HCT116 (cell line): ENCODE measurements around the gene THYN1. TPM values are rescaled to one million over a fixed set of nuclear protein-coding genes. Genes with fewer than 3 reads are reported as not detected.
"Not testable (repeated sequence)": the region's sequence is repeated elsewhere in the genome, so short reads cannot be mapped to it uniquely, and the experiment has no call there.

Experiments
- ATAC-seq: fragments of 200-7000 bp; cut with Tn5 transposase; 2 replicates; pipeline ENCODE4 v1.9.1; 2020; ENCODE audit warnings: mild to moderate bottlenecking, moderate library complexity
- BruUV-seq: library from RNA; stranded (reverse); fragments of 400-500 nt; replicated peaks from 2 replicates; lab custom pipeline; 2021; lab: Mats Ljungman, UMichigan
- CTCF ChIA-PET: fragments of 300-600 bp; sonication (Branson Sonifier 250); formaldehyde crosslinking; loops from one replicate; lab custom pipeline; 2021; ENCODE audit warnings: antibody characterized with exemption; lab: Charles Lee
- POLR2A ChIA-PET: fragments of 300-600, 350-600 bp; sonication (Branson Sonifier 250); formaldehyde crosslinking; loops from one replicate; lab custom pipeline; 2021; ENCODE audit warnings: antibody characterized with exemption; lab: Charles Lee
- RAD21 ChIA-PET, 2 experiments: fragments of 300-600 bp; sonication (Branson Sonifier 250); formaldehyde crosslinking; loops; one replicate each; lab custom pipeline; 2023; ENCODE audit warnings: low total read pairs in 2 of 2; ENCODE audit not compliant: uncharacterized antibody in 2 of 2, unreplicated experiment in 2 of 2, low non-redundant PET in 1 of 2; lab: Charles Lee
- DNase-seq: peaks from one replicate; pipeline ENCODE4 v3.0.0-alpha.2; 2010; ENCODE audit warnings: low read depth, low spot score
- H2AFZ ChIP-seq: fragments of 200-600 bp; shearing (Covaris generic), sonication (generic); 2 replicates; pipeline ENCODE4 v1.6.1; 2017; ENCODE audit warnings: low read depth, mixed run types, mixed read lengths, antibody characterized with exemption, low read length; ENCODE audit not compliant: poor library complexity, severe bottlenecking
- H3K27ac ChIP-seq: 2 replicates; pipeline ENCODE4 v1.5.1; 2012; ENCODE audit warnings: low read depth, low read length
- H3K27me3 ChIP-seq: fragments of 200-600 bp; sonication (generic); 2 replicates; pipeline ENCODE4 v1.6.1; 2016; ENCODE audit warnings: mixed run types, low read length, mixed read lengths; ENCODE audit not compliant: insufficient read depth
- H3K36me3 ChIP-seq, 2 experiments: fragments of 200-500 bp in 1 of 2; fragments of 200-600 bp in 1 of 2; sonication (Bioruptor generic) in 1 of 2; sonication (generic) in 1 of 2; 2 replicates each; pipeline versions ENCODE4 v1.5.1 to v1.6.1; 2014 to 2016; ENCODE audit warnings: low read length in 2 of 2, inconsistent platforms in 1 of 2, mixed read lengths in 1 of 2, mixed run types in 1 of 2; ENCODE audit not compliant: insufficient read depth in 2 of 2, control insufficient read depth in 1 of 2
- H3K4me1 ChIP-seq, 2 experiments: fragments of 200-600 bp in 1 of 2; sonication (generic) in 1 of 2; 2 replicates each; pipeline versions ENCODE4 v1.5.1 to v1.6.1; 2012 to 2017; ENCODE audit warnings: low read length in 2 of 2, inconsistent platforms in 1 of 2, mild to moderate bottlenecking in 1 of 2, mixed read lengths in 1 of 2, mixed run types in 1 of 2, moderate library complexity in 1 of 2; ENCODE audit not compliant: insufficient read depth in 2 of 2, control insufficient read depth in 1 of 2
- H3K4me2 ChIP-seq: fragments of 200-600 bp; sonication (generic); 2 replicates; pipeline ENCODE4 v1.6.1; 2017; ENCODE audit warnings: mixed run types, low read length, mixed read lengths
- H3K4me3 ChIP-seq, 2 experiments: fragments of 200-600 bp in 1 of 2; sonication (generic) in 1 of 2; replicated peaks in 1 of 2; 2 replicates each; pipeline ENCODE4 v1.5.1; 2011 to 2016; ENCODE audit warnings: low read length in 2 of 2, control low read depth in 1 of 2, low read depth in 1 of 2, mild to moderate bottlenecking in 1 of 2, mixed read lengths in 1 of 2, mixed run types in 1 of 2
- H3K79me2 ChIP-seq: fragments of 200-600 bp; sonication (generic); 2 replicates; pipeline ENCODE4 v1.6.1; 2017; ENCODE audit warnings: mild to moderate bottlenecking, mixed run types, low read length, moderate library complexity, mixed read lengths; ENCODE audit not compliant: insufficient read depth
- H3K9ac ChIP-seq: fragments of 200-600 bp; sonication (generic); 2 replicates; pipeline ENCODE4 v1.6.1; 2016; ENCODE audit warnings: low read length, mixed read lengths
- H3K9me2 ChIP-seq: fragments of 200-600 bp; sonication (generic), shearing (Covaris generic); 2 replicates; pipeline ENCODE4 v1.6.1; 2017; ENCODE audit warnings: mixed run types, mild to moderate bottlenecking, moderate library complexity; ENCODE audit not compliant: insufficient read depth
- H3K9me3 ChIP-seq, 2 experiments: fragments of 200-500 bp in 1 of 2; fragments of 200-600 bp in 1 of 2; sonication (Bioruptor generic) in 1 of 2; sonication (generic) in 1 of 2; 2 replicates each; pipeline ENCODE4 v1.6.1; 2014 to 2017; ENCODE audit warnings: low read length in 2 of 2, mixed read lengths in 2 of 2, inconsistent platforms in 1 of 2, low read depth in 1 of 2, mild to moderate bottlenecking in 1 of 2, mixed run types in 1 of 2, moderate library complexity in 1 of 2; ENCODE audit not compliant: control insufficient read depth in 1 of 2, insufficient read depth in 1 of 2
- H4K20me1 ChIP-seq: fragments of 200-600 bp; sonication (generic), shearing (Covaris generic); 2 replicates; pipeline ENCODE4 v1.6.1; 2017; ENCODE audit warnings: mixed run types, mild to moderate bottlenecking, moderate library complexity; ENCODE audit not compliant: insufficient read depth
- CBX3 ChIP-seq: IDR thresholded peaks from 2 replicates; pipeline ENCODE4 v1.6.1; 2012; ENCODE audit warnings: low read depth
- REST ChIP-seq: IDR thresholded peaks from 2 replicates; pipeline ENCODE4 v1.6.1; 2012; ENCODE audit warnings: low read depth
- intact Hi-C: fragments of 100-400 bp; cut with micrococcal nuclease; formaldehyde crosslinking; loops from 2 replicates; pipeline ENCODE4 v1.10.0; 2022
- total RNA-seq: library from RNA; stranded (reverse); gene quantifications from one replicate; pipeline ENCODE4 v1.2.1, GENCODE V29; 2021; ENCODE audit not compliant: unreplicated experiment

Gene THYN1
- total RNA-seq, 1 experiment from 2014 or later = 32.2 TPM

- TF ChIP-seq REST (no peak), CBX3 (no peak)
Measured at GRCh38 chr11:134287561-134287960, 34.4 kb upstream of the THYN1 start (continued).

GRCh38 chr11:134284349-134284748 is 31.2 kb upstream of the THYN1 start:
- H2AFZ ChIP-seq, ATAC-seq, DNase-seq, H3K4me3 ChIP-seq, H3K9ac ChIP-seq, H3K4me2 ChIP-seq, H3K36me3 ChIP-seq, H3K9me3 ChIP-seq, H3K27ac ChIP-seq, intact Hi-C loops, H3K79me2 ChIP-seq, RAD21 ChIA-PET, H3K9me2 ChIP-seq, H3K27me3 ChIP-seq, H3K4me1 ChIP-seq, POLR2A ChIA-PET, H4K20me1 ChIP-seq, BruUV-seq, CTCF ChIA-PET: not testable (repeated sequence)
